Activated CD4-positive, alpha-beta T cell treated with anti-CD3 and anti-CD28 coated beads, Interleukin-2, amount 50 U/mL, for 16 hours (primary cell): ENCODE results near the gene GCAT.

Experiments used
- DNase-seq: peaks from one replicate; pipeline ENCODE4 v3.0.0-alpha.2; 2020

The GCAT gene

GRCh38 chr22:37812869-37813678 lies 5.3 kb downstream of the GCAT start:
- DNase-seq, result no peak

- DNase-seq, result no peak
Measured at GRCh38 chr22:37815593-37815992, 7.9 kb downstream of the GCAT start.

- no peak for DNase-seq
Measured at GRCh38 chr22:37816543-37817180, 8.9 kb downstream of the GCAT start.

- DNase-seq, result peak; percentile 81
Measured at GRCh38 chr22:37817705-37818408, 10.1 kb downstream of the GCAT start.

GRCh38 chr22:37818409-37819104 lies 10.8 kb downstream of the GCAT start:
- peak; percentile 72 for DNase-seq

- no peak for DNase-seq
Measured at GRCh38 chr22:37819105-37819433, 11.3 kb downstream of the GCAT start.

- DNase-seq, result no peak
Measured at GRCh38 chr22:37820350-37820749, 12.6 kb downstream of the GCAT start.

- DNase-seq, result no peak
Measured at GRCh38 chr22:37822079-37822833, 14.5 kb downstream of the GCAT start.

GRCh38 chr22:37823134-37823985 lies 15.6 kb downstream of the GCAT start, which contains the start of gene GALR3:
GALR3 (plus strand) TSS chr22:37823382; CDS start chr22:37823407, 25 bp downstream.
- DNase-seq, result no peak

- DNase-seq, result peak; percentile 28
Measured at GRCh38 chr22:37824674-37825641, 17.2 kb downstream of the GCAT start.

GRCh38 chr22:37827056-37827455 lies 19.3 kb downstream of the GCAT start:
- DNase-seq, result no peak

- DNase-seq, result no peak
Measured at GRCh38 chr22:37830093-37830842, 22.5 kb downstream of the GCAT start.

GRCh38 chr22:37831472-37831871 lies 23.7 kb downstream of the GCAT start:
- no peak for DNase-seq

GRCh38 chr22:37832022-37832857 lies 24.5 kb downstream of the GCAT start:
- DNase-seq, result no peak

GRCh38 chr22:37842015-37842793 lies 34.5 kb downstream of the GCAT start:
- DNase-seq, result no peak

- DNase-seq, result peak; percentile 38
Measured at GRCh38 chr22:37843741-37844089, 36.0 kb downstream of the GCAT start.

GRCh38 chr22:37844904-37845329 lies 37.2 kb downstream of the GCAT start:
- no peak for DNase-seq

- no peak for DNase-seq
Measured at GRCh38 chr22:37846433-37846832, 38.7 kb downstream of the GCAT start.
